HEK293 (cell line): Measurements from ENCODE around the gene AP1S1.
A peak's percentile ranks its signal among the peaks of the same experiment; 100 is the strongest.

Experiments used
- BCL11A ChIP-seq: fragments of 450-650 bp; formaldehyde crosslinking; IDR thresholded peaks from 2 replicates; pipeline ENCODE4 v1.5.1; 2016; ENCODE audit warnings: low read depth, missing biosample characterization, missing genetic modification characterization
- GLIS2 ChIP-seq: fragments of 450-650 bp; formaldehyde crosslinking; IDR thresholded peaks from 2 replicates; pipeline ENCODE4 v1.5.1; 2016; ENCODE audit warnings: missing biosample characterization, missing genetic modification characterization
- KLF1 ChIP-seq: fragments of 450-650 bp; formaldehyde crosslinking; IDR thresholded peaks from 2 replicates; pipeline ENCODE4 v1.5.1; 2016; ENCODE audit warnings: missing biosample characterization, missing genetic modification characterization
- KLF10 ChIP-seq: fragments of 450-650 bp; IDR thresholded peaks from 2 replicates; pipeline ENCODE4 v1.5.1; 2018; ENCODE audit warnings: missing biosample characterization, mild to moderate bottlenecking, missing genetic modification characterization
- KLF9 ChIP-seq: fragments of 450-650 bp; formaldehyde crosslinking; IDR thresholded peaks from 2 replicates; pipeline ENCODE4 v1.5.1; 2016; ENCODE audit warnings: missing biosample characterization, missing genetic modification characterization, low read depth
- SP7 ChIP-seq: fragments of 450-650 bp; formaldehyde crosslinking; IDR thresholded peaks from 2 replicates; pipeline ENCODE4 v1.5.1; 2016; ENCODE audit warnings: missing biosample characterization, missing genetic modification characterization
- ZBTB1 ChIP-seq: fragments of 450-650 bp; formaldehyde crosslinking; IDR thresholded peaks from 2 replicates; pipeline ENCODE4 v1.5.1; 2016; ENCODE audit warnings: missing biosample characterization, missing genetic modification characterization
- ZFP3 ChIP-seq: fragments of 450-650 bp; formaldehyde crosslinking; IDR thresholded peaks from 2 replicates; pipeline ENCODE4 v1.5.1; 2016; ENCODE audit warnings: low read depth, missing biosample characterization, missing genetic modification characterization
- ZNF114 ChIP-seq: fragments of 450-650 bp; formaldehyde crosslinking; IDR thresholded peaks from 2 replicates; pipeline ENCODE4 v1.5.0; 2017; ENCODE audit warnings: missing biosample characterization, missing genetic modification characterization
- ZNF146 ChIP-seq: fragments of 450-650 bp; formaldehyde crosslinking; IDR thresholded peaks from 2 replicates; pipeline ENCODE4 v1.5.1; 2016; ENCODE audit warnings: missing biosample characterization, missing genetic modification characterization
- ZNF184 ChIP-seq: fragments of 450-650 bp; IDR thresholded peaks from 2 replicates; pipeline ENCODE4 v1.5.1; 2018; ENCODE audit warnings: missing biosample characterization, mild to moderate bottlenecking, missing genetic modification characterization
- ZNF223 ChIP-seq: fragments of 450-650 bp; formaldehyde crosslinking; IDR thresholded peaks from 2 replicates; pipeline ENCODE4 v1.5.1; 2016; ENCODE audit warnings: missing biosample characterization, missing genetic modification characterization
- ZNF266 ChIP-seq: fragments of 450-650 bp; formaldehyde crosslinking; IDR thresholded peaks from 2 replicates; pipeline ENCODE4 v1.5.1; 2016; ENCODE audit warnings: missing biosample characterization, missing genetic modification characterization, low read depth
- ZNF274 ChIP-seq, 2 experiments: fragments of 200-500 bp in 1 of 2; fragments of 450-650 bp in 1 of 2; sonication (Bioruptor generic) in 1 of 2; formaldehyde crosslinking in 1 of 2; IDR thresholded peaks; 2 replicates each; pipeline versions ENCODE4 v1.5.1 to v1.6.1; 2014 to 2016; ENCODE audit warnings: borderline replicate concordance in 1 of 2, inconsistent platforms in 1 of 2, low read length in 1 of 2, missing biosample characterization in 1 of 2, missing genetic modification characterization in 1 of 2
- ZNF324 ChIP-seq: fragments of 450-650 bp; formaldehyde crosslinking; IDR thresholded peaks from 2 replicates; pipeline ENCODE4 v1.5.1; 2016; ENCODE audit warnings: missing biosample characterization, missing genetic modification characterization
- ZNF394 ChIP-seq: fragments of 450-650 bp; formaldehyde crosslinking; IDR thresholded peaks from 2 replicates; pipeline ENCODE4 v1.5.1; 2016; ENCODE audit warnings: missing biosample characterization, missing genetic modification characterization, mild to moderate bottlenecking, moderate library complexity, borderline replicate concordance
- ZNF514 ChIP-seq: fragments of 450-650 bp; formaldehyde crosslinking; IDR thresholded peaks from 2 replicates; pipeline ENCODE4 v1.5.1; 2016; ENCODE audit warnings: missing biosample characterization, missing genetic modification characterization
- ZNF660 ChIP-seq: fragments of 450-650 bp; IDR thresholded peaks from 2 replicates; pipeline ENCODE4 v1.5.1; 2018; ENCODE audit warnings: missing biosample characterization, mild to moderate bottlenecking, missing genetic modification characterization
- ZNF677 ChIP-seq: fragments of 450-650 bp; IDR thresholded peaks from 2 replicates; pipeline ENCODE4 v1.5.0; 2018; ENCODE audit warnings: missing biosample characterization, mild to moderate bottlenecking, missing genetic modification characterization, moderate library complexity
- TF ChIP-seq, protein P1 (sequence below): fragments of 450-650 bp; formaldehyde crosslinking; IDR thresholded peaks from 2 replicates; pipeline ENCODE4 v1.5.1; 2017; ENCODE audit warnings: missing biosample characterization, missing genetic modification characterization
- TF ChIP-seq, protein P2 (sequence below): fragments of 450-650 bp; formaldehyde crosslinking; conservative IDR thresholded peaks from 2 replicates; pipeline ENCODE4 v1.5.1; 2016; ENCODE audit warnings: low read depth, missing biosample characterization, missing genetic modification characterization
- TF ChIP-seq, protein P3 (sequence below): fragments of 450-650 bp; formaldehyde crosslinking; IDR thresholded peaks from 2 replicates; pipeline ENCODE4 v1.5.1; 2016; ENCODE audit warnings: missing biosample characterization, missing genetic modification characterization, borderline replicate concordance
- TF ChIP-seq, protein P4 (sequence below): fragments of 450-650 bp; formaldehyde crosslinking; IDR thresholded peaks from 2 replicates; pipeline ENCODE4 v1.5.1; 2016; ENCODE audit warnings: missing biosample characterization, missing genetic modification characterization
- TF ChIP-seq, protein P5 (sequence below): fragments of 450-650 bp; formaldehyde crosslinking; IDR thresholded peaks from 2 replicates; pipeline ENCODE4 v1.5.1; 2017; ENCODE audit warnings: missing biosample characterization, missing genetic modification characterization

Gene AP1S1

DNA sequence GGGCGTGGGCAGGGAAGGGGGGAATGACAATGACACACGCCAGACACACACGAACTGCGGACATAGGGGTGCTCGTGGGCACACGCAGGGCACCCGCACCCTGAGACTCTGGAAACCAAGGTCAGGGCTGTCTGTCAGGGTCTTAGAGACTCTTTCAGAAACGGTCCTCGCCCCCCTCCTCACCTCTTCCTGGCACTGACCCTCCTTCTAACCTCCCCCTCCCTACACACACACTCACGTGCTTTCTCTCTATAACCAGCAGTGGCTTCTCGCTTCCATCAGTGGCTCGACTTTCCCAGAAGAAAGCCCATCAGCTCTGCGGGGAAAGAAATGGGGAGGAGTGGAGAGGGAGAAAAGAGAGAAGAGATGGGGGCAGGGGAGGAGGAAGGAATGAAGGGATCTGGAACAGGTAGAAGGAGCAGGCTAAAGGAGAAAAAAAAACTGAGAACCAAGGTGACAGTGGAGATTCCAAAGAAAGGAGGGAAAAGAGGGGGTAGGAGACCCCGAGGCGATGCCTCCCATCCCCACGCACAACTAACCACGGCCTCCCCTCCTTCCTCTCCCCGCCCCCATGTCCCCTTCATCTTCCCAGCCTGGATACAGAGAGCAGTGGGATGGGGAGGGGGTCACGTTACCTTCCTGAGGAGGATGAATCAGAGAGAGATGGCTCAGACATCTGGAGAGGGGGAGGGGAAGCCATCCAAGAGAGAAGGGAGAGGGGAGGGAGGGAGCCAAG is 12.8 kb downstream of the AP1S1 start (continued):
- TF ChIP-seq ZBTB1 (tag by site-specific recombination), result no peak
- TF ChIP-seq ZNF223, result no peak
- no peak for TF ChIP-seq ZNF514 (tag by site-specific recombination)
- TF ChIP-seq KLF1 (tag by site-specific recombination), result no peak
- peak; percentile 61 for TF ChIP-seq SP7 (tag by site-specific recombination)
- no peak for TF ChIP-seq ZNF266 (tag by site-specific recombination)
- TF ChIP-seq, protein P1, sequence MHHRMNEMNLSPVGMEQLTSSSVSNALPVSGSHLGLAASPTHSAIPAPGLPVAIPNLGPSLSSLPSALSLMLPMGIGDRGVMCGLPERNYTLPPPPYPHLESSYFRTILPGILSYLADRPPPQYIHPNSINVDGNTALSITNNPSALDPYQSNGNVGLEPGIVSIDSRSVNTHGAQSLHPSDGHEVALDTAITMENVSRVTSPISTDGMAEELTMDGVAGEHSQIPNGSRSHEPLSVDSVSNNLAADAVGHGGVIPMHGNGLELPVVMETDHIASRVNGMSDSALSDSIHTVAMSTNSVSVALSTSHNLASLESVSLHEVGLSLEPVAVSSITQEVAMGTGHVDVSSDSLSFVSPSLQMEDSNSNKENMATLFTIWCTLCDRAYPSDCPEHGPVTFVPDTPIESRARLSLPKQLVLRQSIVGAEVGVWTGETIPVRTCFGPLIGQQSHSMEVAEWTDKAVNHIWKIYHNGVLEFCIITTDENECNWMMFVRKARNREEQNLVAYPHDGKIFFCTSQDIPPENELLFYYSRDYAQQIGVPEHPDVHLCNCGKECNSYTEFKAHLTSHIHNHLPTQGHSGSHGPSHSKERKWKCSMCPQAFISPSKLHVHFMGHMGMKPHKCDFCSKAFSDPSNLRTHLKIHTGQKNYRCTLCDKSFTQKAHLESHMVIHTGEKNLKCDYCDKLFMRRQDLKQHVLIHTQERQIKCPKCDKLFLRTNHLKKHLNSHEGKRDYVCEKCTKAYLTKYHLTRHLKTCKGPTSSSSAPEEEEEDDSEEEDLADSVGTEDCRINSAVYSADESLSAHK, result no peak
- TF ChIP-seq ZNF114 (tag by site-specific recombination), result no peak
- no peak for TF ChIP-seq ZNF146 (tag by site-specific recombination)
- no peak for TF ChIP-seq KLF9
- TF ChIP-seq KLF10 (tag by site-specific recombination), result no peak
- TF ChIP-seq ZNF324, result no peak
- TF ChIP-seq, protein P2, sequence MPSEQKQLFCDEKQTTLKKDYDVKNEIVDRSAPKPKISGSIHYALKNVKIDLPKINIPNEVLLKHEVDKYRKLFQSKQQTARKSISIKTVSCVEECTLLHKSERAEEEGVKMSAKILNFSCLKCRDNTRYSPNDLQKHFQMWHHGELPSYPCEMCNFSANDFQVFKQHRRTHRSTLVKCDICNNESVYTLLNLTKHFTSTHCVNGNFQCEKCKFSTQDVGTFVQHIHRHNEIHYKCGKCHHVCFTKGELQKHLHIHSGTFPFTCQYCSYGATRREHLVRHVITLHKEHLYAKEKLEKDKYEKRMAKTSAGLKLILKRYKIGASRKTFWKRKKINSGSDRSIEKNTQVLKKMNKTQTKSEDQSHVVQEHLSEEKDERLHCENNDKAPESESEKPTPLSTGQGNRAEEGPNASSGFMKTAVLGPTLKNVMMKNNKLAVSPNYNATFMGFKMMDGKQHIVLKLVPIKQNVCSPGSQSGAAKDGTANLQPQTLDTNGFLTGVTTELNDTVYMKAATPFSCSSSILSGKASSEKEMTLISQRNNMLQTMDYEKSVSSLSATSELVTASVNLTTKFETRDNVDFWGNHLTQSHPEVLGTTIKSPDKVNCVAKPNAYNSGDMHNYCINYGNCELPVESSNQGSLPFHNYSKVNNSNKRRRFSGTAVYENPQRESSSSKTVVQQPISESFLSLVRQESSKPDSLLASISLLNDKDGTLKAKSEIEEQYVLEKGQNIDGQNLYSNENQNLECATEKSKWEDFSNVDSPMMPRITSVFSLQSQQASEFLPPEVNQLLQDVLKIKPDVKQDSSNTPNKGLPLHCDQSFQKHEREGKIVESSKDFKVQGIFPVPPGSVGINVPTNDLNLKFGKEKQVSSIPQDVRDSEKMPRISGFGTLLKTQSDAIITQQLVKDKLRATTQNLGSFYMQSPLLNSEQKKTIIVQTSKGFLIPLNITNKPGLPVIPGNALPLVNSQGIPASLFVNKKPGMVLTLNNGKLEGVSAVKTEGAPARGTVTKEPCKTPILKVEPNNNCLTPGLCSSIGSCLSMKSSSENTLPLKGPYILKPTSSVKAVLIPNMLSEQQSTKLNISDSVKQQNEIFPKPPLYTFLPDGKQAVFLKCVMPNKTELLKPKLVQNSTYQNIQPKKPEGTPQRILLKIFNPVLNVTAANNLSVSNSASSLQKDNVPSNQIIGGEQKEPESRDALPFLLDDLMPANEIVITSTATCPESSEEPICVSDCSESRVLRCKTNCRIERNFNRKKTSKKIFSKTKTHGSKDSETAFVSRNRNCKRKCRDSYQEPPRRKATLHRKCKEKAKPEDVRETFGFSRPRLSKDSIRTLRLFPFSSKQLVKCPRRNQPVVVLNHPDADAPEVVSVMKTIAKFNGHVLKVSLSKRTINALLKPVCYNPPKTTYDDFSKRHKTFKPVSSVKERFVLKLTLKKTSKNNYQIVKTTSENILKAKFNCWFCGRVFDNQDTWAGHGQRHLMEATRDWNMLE, result no peak
- no peak for TF ChIP-seq BCL11A (tag by site-specific recombination)
- no peak for TF ChIP-seq ZFP3 (tag by site-specific recombination)
- TF ChIP-seq, protein P3, sequence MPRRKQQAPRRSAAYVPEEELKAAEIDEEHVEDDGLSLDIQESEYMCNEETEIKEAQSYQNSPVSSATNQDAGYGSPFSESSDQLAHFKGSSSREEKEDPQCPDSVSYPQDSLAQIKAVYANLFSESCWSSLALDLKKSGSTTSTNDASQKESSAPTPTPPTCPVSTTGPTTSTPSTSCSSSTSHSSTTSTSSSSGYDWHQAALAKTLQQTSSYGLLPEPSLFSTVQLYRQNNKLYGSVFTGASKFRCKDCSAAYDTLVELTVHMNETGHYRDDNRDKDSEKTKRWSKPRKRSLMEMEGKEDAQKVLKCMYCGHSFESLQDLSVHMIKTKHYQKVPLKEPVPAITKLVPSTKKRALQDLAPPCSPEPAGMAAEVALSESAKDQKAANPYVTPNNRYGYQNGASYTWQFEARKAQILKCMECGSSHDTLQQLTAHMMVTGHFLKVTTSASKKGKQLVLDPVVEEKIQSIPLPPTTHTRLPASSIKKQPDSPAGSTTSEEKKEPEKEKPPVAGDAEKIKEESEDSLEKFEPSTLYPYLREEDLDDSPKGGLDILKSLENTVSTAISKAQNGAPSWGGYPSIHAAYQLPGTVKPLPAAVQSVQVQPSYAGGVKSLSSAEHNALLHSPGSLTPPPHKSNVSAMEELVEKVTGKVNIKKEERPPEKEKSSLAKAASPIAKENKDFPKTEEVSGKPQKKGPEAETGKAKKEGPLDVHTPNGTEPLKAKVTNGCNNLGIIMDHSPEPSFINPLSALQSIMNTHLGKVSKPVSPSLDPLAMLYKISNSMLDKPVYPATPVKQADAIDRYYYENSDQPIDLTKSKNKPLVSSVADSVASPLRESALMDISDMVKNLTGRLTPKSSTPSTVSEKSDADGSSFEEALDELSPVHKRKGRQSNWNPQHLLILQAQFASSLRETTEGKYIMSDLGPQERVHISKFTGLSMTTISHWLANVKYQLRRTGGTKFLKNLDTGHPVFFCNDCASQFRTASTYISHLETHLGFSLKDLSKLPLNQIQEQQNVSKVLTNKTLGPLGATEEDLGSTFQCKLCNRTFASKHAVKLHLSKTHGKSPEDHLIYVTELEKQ (tag by site-specific recombination), result no peak
- TF ChIP-seq ZNF394 (tag by site-specific recombination), result no peak
- no peak for TF ChIP-seq ZNF184 (tag by site-specific recombination)
- peak; percentile 35; the same call in 1 of the 2 replicates for TF ChIP-seq GLIS2
- TF ChIP-seq, protein P4, sequence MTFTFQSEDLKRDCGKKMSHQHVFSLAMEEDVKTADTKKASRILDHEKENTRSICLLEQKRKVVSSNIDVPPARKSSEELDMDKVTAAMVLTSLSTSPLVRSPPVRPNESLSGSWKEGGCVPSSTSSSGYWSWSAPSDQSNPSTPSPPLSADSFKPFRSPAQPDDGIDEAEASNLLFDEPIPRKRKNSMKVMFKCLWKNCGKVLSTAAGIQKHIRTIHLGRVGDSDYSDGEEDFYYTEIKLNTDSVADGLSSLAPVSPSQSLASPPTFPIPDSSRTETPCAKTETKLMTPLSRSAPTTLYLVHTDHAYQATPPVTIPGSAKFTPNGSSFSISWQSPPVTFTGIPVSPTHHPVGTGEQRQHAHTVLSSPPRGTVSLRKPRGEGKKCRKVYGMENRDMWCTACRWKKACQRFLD (tag by site-specific recombination), result no peak
- TF ChIP-seq ZNF677 (tag by site-specific recombination), result no peak
- no peak for TF ChIP-seq ZNF660 (tag by site-specific recombination)
- TF ChIP-seq, protein P5, sequence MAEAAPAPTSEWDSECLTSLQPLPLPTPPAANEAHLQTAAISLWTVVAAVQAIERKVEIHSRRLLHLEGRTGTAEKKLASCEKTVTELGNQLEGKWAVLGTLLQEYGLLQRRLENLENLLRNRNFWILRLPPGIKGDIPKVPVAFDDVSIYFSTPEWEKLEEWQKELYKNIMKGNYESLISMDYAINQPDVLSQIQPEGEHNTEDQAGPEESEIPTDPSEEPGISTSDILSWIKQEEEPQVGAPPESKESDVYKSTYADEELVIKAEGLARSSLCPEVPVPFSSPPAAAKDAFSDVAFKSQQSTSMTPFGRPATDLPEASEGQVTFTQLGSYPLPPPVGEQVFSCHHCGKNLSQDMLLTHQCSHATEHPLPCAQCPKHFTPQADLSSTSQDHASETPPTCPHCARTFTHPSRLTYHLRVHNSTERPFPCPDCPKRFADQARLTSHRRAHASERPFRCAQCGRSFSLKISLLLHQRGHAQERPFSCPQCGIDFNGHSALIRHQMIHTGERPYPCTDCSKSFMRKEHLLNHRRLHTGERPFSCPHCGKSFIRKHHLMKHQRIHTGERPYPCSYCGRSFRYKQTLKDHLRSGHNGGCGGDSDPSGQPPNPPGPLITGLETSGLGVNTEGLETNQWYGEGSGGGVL, result peak; percentile 89
- no peak for TF ChIP-seq ZNF274 (IDR thresholded peaks at IDR 0.05; ENCODE audit: low read length)
- no peak for TF ChIP-seq ZNF274 (tag by site-specific recombination; IDR thresholded peaks at IDR 0.05; ENCODE audit: borderline replicate concordance)
